SH-SY5Y (cell line): ENCODE measurements around the gene ARF1.

Source experiments
- GATA2 ChIP-seq: IDR thresholded peaks from 2 replicates; pipeline ENCODE4 v1.6.1; 2011; ENCODE audit warnings: mild to moderate bottlenecking, low read depth, low read length
- GATA3 ChIP-seq: IDR thresholded peaks from 2 replicates; pipeline ENCODE4 v1.6.1; 2011; ENCODE audit warnings: low read depth, mild to moderate bottlenecking, low read length, moderate library complexity

DNA sequence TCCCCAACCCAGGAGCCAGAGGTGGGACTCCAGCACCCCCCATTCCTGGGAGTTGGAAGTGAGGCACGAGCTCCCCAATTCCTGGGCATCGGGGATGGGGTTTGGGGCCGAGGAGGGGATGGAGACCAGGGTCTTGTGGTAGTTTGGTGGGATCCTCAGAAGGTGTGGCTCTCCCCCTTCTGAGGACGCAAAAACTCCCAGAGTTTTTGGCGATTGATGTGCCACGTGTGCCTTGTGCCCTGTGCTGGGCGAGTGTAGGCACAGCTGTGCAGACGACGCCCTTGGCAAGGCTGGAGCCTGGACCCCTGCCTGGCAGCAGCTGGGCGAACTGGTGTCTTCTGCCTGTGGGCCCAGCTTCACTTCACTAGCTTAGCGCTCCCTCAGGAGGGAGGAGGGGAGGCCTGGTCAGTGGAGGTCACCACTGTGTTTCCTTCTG, 60.2 kb downstream of the ARF1 start:
- TF ChIP-seq GATA2 (no peak), GATA3 (no peak)
